ENCODE data around the gene GRID1.
"Not testable (repeated sequence)": the region's sequence is repeated elsewhere in the genome, so short reads cannot be mapped to it uniquely, and the experiment has no call there.

GRID1 gene

DNA sequence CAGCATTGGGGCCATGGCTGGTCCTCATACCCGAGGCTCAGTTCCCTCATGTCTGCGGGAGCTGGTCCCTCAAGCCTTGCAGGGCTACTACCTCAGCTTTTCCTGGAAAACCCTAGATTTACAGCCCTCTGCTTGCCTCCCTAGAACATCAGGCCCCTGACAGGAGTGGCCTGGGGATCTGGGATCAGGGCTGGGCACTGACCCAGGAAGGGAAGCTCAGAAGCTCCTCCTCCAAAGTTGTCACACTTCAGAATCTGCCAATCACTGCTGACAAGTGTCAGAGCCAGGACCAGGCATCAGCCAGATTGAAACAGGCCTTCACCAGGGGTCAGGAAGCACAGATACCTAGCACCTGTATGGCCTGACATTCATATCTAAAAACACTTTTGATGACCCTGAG, 115.2 kb downstream of the GRID1 start:
- DNase-seq = no peak

DNA sequence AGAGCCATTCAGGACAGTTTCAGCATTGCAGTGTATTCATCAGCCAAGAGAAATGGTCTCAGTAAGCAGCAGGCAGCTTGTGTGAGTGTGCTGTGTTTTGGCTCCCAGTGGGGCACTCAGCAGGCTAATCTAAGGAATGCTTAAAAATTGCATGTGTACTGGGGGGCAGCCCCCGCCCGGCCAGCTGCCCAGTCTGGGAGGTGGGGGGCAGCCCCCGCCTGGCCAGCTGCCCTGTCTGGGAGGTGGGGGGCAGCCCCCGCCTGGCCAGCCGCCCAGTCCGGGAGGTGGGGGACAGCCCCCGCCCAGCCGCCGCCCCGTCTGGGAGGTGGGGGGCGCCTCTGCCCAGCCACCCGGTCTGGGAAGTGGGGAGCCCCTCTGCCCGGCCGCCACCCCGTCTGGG, 116.2 kb downstream of the GRID1 start:
- DNase-seq = no peak

- no peak for DNase-seq
Observed at GRCh38 chr10:86249794-86250193, 116.8 kb downstream of the GRID1 start.

GRCh38 chr10:86248062-86248461, 118.5 kb downstream of the GRID1 start:
- no peak for DNase-seq

DNA sequence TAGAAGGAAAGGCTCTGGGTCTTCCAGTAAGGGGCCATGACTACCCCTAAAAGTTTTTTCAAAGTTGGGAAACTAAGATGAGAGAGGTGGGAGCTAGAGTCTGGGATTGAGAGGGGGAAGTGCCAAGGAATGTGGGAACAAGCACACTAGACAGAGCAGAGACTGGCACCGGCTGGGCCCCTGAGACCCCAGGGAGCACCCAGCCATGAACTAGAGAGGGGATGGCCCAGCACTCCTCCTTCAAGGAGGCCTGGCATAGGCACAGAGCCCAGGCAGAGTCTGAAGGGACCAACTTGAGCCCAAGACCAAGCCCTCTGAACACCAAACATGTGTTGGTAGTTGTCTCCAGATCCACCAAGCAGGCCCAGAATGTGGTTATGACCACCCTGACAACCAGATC, 119.0 kb downstream of the GRID1 start:
- no peak for DNase-seq

- no peak for DNase-seq
Observed at GRCh38 chr10:86247073-86247472, 119.5 kb downstream of the GRID1 start.

DNA sequence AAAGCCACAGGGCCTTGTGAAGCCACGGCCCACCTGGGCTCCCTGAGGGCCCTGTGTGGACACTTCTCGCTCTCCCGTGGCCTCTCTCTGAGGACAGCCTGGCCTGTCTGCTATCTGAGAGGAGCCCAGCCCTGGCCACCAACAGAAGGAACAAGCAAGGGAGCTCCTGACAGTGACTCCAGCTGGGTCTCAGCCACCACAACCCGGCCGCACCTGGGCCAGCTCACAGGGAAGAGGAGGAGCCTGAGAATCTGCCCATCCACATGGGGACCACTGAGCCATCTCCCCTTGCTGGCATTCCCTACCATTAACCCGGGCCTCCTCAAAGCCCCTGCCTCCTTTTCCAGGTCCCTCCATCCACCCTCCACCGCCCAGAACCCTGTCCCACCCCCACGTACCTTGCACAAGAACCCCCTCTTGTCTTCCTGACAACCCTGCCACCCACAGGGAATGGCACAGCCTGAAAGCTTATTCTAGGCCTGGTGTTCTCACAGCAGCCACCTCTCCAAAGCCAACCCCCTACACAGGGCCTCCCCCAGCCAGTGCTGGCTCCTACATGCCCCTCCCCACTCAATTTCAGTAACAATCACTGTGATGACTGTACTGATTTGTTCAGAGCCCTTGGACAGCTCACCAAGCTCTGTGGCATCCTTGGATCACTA, 120.2 kb downstream of the GRID1 start:
- DNase-seq = no peak

DNA sequence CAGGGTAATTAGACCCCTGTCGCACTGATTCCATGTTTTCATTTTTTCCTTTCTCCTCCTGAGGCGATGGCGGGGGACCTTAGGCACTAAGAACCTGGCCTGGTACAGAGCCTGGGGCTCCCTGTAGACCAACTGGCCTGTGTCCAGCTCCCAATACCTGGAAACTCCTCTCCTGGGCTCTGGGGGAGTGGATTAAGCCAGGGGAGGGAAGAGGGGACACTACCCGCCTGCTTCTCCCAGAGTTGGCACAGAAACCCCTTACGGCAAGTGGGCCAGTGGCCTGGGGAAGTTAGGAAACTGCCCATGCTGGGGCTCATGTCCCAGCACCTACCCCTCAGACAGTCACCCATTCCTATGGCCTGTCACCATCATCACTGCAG, 121.6 kb downstream of the GRID1 start:
- DNase-seq = no peak

GRCh38 chr10:86244297-86245014, 122.1 kb downstream of the GRID1 start:
- DNase-seq = no peak

- DNase-seq = no peak
Observed at GRCh38 chr10:86243651-86244155, 122.9 kb downstream of the GRID1 start.

GRCh38 chr10:86242761-86243160, 123.8 kb downstream of the GRID1 start:
- DNase-seq = no peak

DNA sequence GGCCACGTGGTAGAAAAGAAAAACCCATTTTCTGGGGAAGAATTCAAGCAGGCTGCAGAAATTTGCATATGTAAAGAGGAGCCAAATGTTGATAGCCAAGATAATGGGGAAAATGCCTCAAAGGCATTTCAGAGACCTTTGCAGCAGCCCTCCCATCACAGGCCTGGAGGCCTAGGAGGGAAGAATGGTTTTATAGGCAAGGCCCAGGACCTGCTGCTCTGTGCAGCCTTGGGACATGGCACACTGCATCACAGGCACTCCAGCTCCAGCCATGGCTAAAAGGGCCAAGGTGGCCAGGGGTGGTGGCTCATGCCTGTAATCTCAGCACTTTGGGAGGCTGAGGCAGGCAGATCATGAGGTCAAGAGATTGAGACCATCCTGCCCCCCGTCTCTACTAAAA, 128.5 kb downstream of the GRID1 start:
- not testable (repeated sequence) for DNase-seq

DNA sequence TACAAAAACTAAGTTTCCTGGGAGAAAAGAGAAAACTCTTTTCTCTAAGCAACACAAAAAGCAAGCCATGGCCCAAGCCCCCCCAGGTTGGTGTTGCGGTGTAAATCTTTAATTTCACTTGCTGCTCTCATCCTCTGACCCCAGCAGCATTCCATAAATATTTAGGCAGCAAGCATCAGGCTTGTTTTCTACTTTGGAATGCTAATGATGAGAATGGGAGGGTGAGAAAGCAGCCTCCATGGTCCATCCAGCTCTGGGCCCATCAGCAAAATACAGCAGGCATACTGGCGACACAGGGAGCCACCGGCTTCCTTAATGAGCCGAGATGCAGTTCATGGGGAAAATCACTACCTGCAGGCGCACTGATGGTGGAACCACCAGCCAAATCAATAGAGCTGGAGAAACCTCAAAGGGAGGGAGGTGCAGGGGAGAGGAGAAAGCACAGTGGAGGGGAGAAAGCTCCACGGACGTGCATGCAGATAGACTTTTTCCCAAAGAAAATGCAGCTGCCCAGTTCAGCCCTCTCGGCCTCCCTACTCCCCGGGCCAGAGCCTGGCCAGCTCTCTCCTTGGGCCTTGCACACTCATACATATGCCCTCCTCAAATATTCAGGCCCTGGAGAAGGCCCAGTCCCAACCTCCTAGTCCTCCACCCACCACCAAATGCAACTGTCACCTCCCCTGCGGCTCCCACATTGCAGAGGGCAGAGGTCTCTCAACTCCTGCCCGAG, 131.9 kb downstream of the GRID1 start:
- no peak for DNase-seq

GRCh38 chr10:86234107-86234506, 132.5 kb downstream of the GRID1 start:
- DNase-seq = peak; percentile 59 to 85 (median 80)

- DNase-seq = no peak
Observed at GRCh38 chr10:86233131-86233530, 133.5 kb downstream of the GRID1 start.

- no peak for DNase-seq
Observed at GRCh38 chr10:86232644-86233043, 134.0 kb downstream of the GRID1 start.

DNA sequence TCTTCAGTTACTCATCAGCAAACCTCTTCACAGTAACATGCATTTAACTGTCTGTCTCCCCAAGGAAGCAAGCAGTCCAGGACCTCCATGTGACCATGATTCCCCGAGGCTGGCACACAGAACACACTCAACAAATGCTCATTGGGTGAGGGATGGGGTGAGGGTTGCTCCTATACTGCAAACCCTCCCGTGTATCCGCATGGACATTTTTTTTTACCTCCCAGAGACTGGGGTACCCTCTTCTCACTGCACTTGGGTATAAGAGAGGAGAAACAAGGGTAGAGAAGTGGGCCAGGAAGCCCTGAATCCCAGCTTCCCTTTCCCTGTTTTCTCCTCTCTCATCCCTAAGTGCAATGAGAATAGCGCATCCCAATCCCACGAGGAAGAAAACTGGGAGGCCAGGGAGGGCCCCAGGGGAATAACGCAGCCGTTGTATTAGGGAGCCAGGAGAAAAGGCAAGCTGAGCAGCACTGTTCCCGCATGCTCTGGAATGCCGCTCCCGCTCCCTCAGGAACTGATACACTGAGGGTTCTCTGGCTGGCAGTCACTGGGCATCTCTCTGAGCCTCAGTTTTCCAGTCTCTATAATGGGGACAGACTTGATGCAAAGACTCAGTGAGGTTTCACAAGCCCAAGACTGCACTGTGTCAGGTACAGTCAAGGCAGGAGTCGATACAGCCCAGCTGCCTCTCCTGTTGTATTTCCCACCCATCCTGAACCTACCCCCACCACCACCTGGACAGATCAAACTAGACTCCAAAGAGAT, 134.6 kb downstream of the GRID1 start:
- no peak for DNase-seq

GRCh38 chr10:86230557-86231180, 135.9 kb downstream of the GRID1 start:
- DNase-seq = no peak

GRCh38 chr10:86229811-86230556, 136.6 kb downstream of the GRID1 start:
- peak in 3 of 4 experiments; percentile 51 to 63 (median 59) for DNase-seq

DNA sequence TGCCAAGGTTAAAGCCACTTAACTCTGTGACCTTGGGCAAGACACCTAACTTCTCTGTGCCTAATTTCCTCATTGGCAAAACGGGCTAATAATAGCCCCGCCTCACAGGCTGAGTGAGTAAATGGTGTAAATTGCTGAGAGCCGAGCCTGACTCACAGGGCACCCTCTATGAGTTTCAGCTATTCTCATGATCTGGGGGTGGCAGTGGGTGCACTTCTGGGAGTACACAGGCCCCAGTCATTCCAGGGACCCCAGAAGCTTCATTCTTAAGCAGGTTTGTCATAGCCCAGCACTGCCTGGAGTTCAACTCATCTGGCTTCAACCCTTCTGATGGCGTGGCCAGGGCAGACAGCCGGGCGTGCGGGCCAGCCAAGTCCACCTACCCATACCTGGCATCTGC, 137.2 kb downstream of the GRID1 start:
- DNase-seq = peak; percentile 82 to 91 (median 87)

DNA sequence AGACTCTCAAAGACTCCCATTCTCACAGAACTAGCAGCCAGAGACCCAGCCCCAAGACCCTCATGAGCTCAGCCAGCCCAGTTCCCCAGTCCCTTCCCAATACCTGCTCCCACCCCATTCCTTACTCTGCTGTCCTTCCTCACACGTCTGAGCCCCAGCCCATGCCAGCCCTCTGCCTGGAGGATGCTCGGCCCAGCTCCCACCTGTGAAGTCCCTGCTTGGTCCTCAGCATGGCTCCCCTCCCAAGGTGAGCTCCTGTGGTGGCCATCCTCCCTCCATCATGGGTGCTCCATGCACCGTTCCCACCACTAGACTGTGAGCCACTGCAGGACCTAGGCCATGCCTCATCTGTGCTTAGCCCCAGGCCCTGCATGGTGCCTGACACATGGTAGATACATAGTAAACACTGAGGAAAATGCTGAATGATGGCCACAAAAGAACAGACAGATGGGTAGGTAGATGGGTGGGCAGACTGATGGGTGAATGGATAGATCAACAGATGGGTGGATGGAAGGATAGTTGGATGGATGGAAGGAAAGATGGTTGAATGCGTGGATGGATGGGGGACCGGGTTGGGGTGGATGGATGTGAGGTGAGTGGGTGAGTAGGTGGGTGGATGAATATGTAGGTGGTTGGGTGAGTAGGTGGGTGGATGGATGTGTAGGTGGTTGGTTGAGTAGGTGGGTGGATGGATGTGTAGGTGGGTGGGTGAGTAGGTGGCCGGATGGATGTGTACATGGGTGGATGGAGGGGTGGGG, 138.9 kb downstream of the GRID1 start:
- DNase-seq = no peak

Data from suppressor macrophage (primary cell).